Measurements from ENCODE around the gene VAPB. TPM values are rescaled to one million over a fixed set of nuclear protein-coding genes. Genes with fewer than 3 reads are reported as not detected.

The VAPB gene
- 35.6 and 36.2 TPM in 2 replicates for total RNA-seq

- Mint-ChIP-seq H3K27me3 (ENCODE audit: low read depth) (peaks cover 5% of the 10 kb centered on the region), H3K4me3 (ENCODE audit: low read depth) (peak within 1 kb of the TSS; percentile 96), H3K9me3 (no peaks in the 10 kb centered on the region), H3K27ac (peak within 1 kb of the TSS; percentile 97), H3K36me3 (ENCODE audit: low read depth) (peaks cover 36% of the 10 kb centered on the region), H3K4me1 (ENCODE audit: low read depth) (peaks cover 35% of the 10 kb centered on the region)
- intact Hi-C loops (cut with micrococcal nuclease) = loop anchor here (1.0 to 5.0 kb wide), 3 partner anchors 20 to 992 kb away; partner anchors contain the start of gene RAB22A
- peak; percentile 95 for DNase-seq (ENCODE audit: low spot score)
Measured at GRCh38 chr20:58388882-58389323, at the start of gene VAPB. Gene VAPB, plus strand, starts transcription at chr20:58389229. Its CDS starts 231 bp downstream, at chr20:58389460.

- peaks cover 29% of the 10 kb centered on the region for H3K36me3 Mint-ChIP-seq (ENCODE audit: low read depth)
- DNase-seq (ENCODE audit: low spot score) = no peak
- no peaks in the 10 kb centered on the region for H3K27me3 Mint-ChIP-seq (ENCODE audit: low read depth)
- no peaks in the 10 kb centered on the region for H3K9me3 Mint-ChIP-seq
- H3K27ac Mint-ChIP-seq = no peak overlapping the region
- H3K4me1 Mint-ChIP-seq (ENCODE audit: low read depth) = peaks cover 15% of the 10 kb centered on the region
- H3K4me3 Mint-ChIP-seq (ENCODE audit: low read depth) = no peak overlapping the region
- intact Hi-C loops (cut with micrococcal nuclease) = no loop called here
Measured at GRCh38 chr20:58339741-58340140, 49.3 kb upstream of the VAPB start.

- H3K36me3 Mint-ChIP-seq (ENCODE audit: low read depth) = peaks cover 33% of the 10 kb centered on the region
- peaks cover 15% of the 10 kb centered on the region for H3K4me1 Mint-ChIP-seq (ENCODE audit: low read depth)
Measured at GRCh38 chr20:58340151-58340550, 48.9 kb upstream of the VAPB start.

DNA sequence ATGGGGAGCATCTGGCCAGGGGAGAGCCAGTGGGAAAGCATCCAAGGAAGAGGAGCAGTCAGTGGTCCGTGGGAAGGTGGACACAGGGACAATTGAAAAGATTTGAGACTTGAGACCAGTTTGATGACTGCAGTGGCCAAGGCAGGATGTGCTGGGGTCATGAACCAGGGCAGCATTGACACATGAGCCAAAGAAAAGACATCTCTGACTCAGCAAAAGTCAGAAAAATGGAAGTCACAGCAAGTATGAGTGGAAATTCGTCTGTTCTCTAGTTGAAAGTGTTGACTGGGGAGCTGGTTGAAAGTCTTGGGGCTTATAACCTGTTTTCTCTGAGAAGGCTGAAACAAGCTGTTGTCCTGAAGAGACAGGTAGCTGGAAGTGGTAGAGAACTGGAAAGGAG, 48.2 kb upstream of the VAPB start:
- peak overlapping the region; percentile 39 for H3K27ac Mint-ChIP-seq
- peaks cover 15% of the 10 kb centered on the region for H3K4me1 Mint-ChIP-seq (ENCODE audit: low read depth)
- H3K4me3 Mint-ChIP-seq (ENCODE audit: low read depth) = no peak overlapping the region
- H3K27me3 Mint-ChIP-seq (ENCODE audit: low read depth) = no peaks in the 10 kb centered on the region
- DNase-seq (ENCODE audit: low spot score) = no peak
- no peaks in the 10 kb centered on the region for H3K9me3 Mint-ChIP-seq
- H3K36me3 Mint-ChIP-seq (ENCODE audit: low read depth) = peaks cover 40% of the 10 kb centered on the region
- intact Hi-C loops (cut with micrococcal nuclease) = no loop called here

More at GRCh38 chr20:58340151-58340550, 48.9 kb upstream of the VAPB start:
- no peak overlapping the region for H3K27ac Mint-ChIP-seq
- H3K9me3 Mint-ChIP-seq = no peaks in the 10 kb centered on the region
- no peak for DNase-seq (ENCODE audit: low spot score)
- no peaks in the 10 kb centered on the region for H3K27me3 Mint-ChIP-seq (ENCODE audit: low read depth)
- intact Hi-C loops (cut with micrococcal nuclease) = no loop called here
- no peak overlapping the region for H3K4me3 Mint-ChIP-seq (ENCODE audit: low read depth)

DNA sequence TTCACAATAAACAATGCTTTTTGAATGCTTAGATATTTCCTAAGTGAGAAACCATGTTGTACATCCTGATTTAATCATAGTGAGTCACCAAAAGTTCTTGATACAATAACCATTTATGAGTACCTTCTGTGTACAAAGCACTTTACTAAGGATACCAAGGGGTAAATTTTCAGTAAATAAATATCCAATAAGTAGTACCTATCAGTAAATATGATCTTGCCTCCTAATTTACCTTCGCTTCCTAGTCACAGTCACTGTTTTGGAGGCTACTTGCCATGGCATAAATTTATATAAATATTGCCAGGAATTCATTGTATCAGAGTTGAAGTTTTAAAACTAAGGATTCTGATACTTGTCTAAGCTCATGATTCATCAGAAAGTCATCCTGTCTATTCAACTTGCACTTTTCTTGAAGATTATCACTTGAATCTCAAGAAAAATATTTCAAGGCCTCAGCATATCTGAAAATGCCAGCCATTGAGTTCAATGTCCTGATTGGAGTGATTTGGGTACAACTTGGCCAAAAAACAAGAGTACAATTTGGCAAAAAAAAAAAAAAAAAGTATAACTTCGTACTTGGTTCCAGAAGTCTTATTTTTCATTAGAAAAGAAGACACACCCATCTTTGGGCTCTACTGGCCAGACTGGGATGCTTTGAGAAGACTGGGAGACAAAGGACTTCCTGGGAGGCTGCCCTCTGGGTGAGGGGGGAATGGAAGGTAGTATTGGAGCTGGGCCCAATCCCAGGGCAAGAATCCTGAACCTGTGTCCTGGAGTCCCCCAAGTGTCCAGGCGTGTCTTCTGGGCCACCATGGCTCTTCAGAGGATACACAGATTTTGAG, 46.7 kb upstream of the VAPB start:
- no peak for DNase-seq (ENCODE audit: low spot score)
- Mint-ChIP-seq H3K36me3 (ENCODE audit: low read depth) (peaks cover 49% of the 10 kb centered on the region), H3K27me3 (ENCODE audit: low read depth) (no peaks in the 10 kb centered on the region), H3K4me1 (ENCODE audit: low read depth) (peaks cover 15% of the 10 kb centered on the region), H3K4me3 (ENCODE audit: low read depth) (no peak overlapping the region), H3K9me3 (no peaks in the 10 kb centered on the region), H3K27ac (no peak overlapping the region)
- intact Hi-C loops (cut with micrococcal nuclease) = no loop called here

GRCh38 chr20:58344741-58345140, 44.3 kb upstream of the VAPB start:
- H3K4me3 Mint-ChIP-seq (ENCODE audit: low read depth) = no peak overlapping the region
- H3K36me3 Mint-ChIP-seq (ENCODE audit: low read depth) = peaks cover 45% of the 10 kb centered on the region
- H3K27ac Mint-ChIP-seq = no peak overlapping the region
- intact Hi-C loops (cut with micrococcal nuclease) = no loop called here
- peaks cover 16% of the 10 kb centered on the region for H3K4me1 Mint-ChIP-seq (ENCODE audit: low read depth)
- DNase-seq (ENCODE audit: low spot score) = no peak
- no peaks in the 10 kb centered on the region for H3K9me3 Mint-ChIP-seq
- H3K27me3 Mint-ChIP-seq (ENCODE audit: low read depth) = no peaks in the 10 kb centered on the region

DNA sequence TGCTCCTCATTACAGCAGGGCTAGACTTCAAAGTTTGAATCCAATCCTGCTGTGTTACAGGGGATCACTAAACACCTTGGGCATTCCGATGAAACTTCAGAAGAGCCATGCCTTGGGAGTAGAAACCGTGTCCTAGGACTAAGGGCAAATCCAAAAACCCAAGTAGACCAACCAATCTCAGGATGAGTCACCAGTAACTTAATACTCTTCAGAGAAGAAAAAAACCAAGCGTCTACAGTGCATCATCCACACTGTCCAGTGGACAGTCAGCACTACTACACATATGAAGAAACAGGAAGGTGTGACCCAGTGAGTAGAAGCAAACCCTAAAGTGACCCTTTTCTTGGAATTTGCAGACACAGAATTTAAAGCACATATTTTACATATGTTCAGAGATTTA, 39.5 kb upstream of the VAPB start:
- H3K4me3 Mint-ChIP-seq (ENCODE audit: low read depth) = no peak overlapping the region
- H3K27me3 Mint-ChIP-seq (ENCODE audit: low read depth) = no peaks in the 10 kb centered on the region
- peaks cover 10% of the 10 kb centered on the region for H3K4me1 Mint-ChIP-seq (ENCODE audit: low read depth)
- DNase-seq (ENCODE audit: low spot score) = no peak
- H3K36me3 Mint-ChIP-seq (ENCODE audit: low read depth) = peaks cover 55% of the 10 kb centered on the region
- H3K9me3 Mint-ChIP-seq = no peaks in the 10 kb centered on the region
- intact Hi-C loops (cut with micrococcal nuclease) = no loop called here
- H3K27ac Mint-ChIP-seq = no peak overlapping the region

DNA sequence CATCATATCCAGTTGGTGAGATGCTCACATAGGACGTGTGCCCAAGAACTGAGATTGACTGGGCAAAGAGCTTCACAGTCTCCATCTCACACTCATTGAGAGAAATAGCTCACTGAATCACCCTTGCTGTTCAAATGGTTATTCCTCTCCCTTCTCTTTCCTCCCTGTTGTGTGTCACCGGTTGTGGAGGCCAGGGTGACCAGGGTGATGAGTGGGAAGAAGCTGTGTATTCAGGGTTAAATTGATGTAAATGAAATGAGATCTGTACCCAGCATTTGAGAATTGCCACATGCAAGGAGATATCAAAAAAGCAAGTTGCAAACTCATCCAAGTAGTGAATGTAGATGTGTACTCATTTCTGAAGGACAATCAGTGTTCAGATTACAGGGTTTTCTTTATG, 36.6 kb upstream of the VAPB start:
- Mint-ChIP-seq H3K4me3 (ENCODE audit: low read depth) (no peak overlapping the region), H3K4me1 (ENCODE audit: low read depth) (peaks cover 10% of the 10 kb centered on the region), H3K9me3 (no peaks in the 10 kb centered on the region), H3K36me3 (ENCODE audit: low read depth) (peaks cover 46% of the 10 kb centered on the region), H3K27ac (peak overlapping the region; percentile 50), H3K27me3 (ENCODE audit: low read depth) (no peaks in the 10 kb centered on the region)
- DNase-seq (ENCODE audit: low spot score) = no peak
- intact Hi-C loops (cut with micrococcal nuclease) = loop anchor here (2.0 kb wide), 1 partner anchor 44 kb away; the partner anchor contains the start of gene RAB22A

- no peaks in the 10 kb centered on the region for H3K9me3 Mint-ChIP-seq
- H3K27me3 Mint-ChIP-seq (ENCODE audit: low read depth) = no peaks in the 10 kb centered on the region
- intact Hi-C loops (cut with micrococcal nuclease) = no loop called here
- no peak for DNase-seq (ENCODE audit: low spot score)
- no peaks in the 10 kb centered on the region for H3K4me1 Mint-ChIP-seq (ENCODE audit: low read depth)
- H3K36me3 Mint-ChIP-seq (ENCODE audit: low read depth) = peaks cover 66% of the 10 kb centered on the region
- H3K4me3 Mint-ChIP-seq (ENCODE audit: low read depth) = no peak overlapping the region
- H3K27ac Mint-ChIP-seq = no peak overlapping the region
Measured at GRCh38 chr20:58359441-58359840, 29.6 kb upstream of the VAPB start.

DNA sequence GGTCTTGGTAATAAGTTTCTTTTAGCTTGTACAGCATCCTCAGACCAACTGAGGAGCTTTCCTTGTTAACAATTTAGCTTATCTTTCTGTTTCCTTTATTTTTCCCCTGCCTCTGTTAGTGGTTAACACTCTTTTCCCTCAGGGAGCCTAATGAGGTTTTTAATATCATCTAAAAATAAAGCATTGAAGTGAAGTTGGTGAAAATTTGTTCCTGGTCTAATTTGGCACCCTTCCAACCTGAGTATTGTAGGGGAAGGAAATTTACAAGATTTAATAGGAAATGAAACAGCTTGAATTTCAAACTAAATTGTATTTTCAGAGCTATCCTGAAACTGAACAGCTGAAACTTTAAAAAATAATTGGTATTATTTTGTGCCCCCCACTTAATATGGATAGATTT, 28.1 kb upstream of the VAPB start:
- Mint-ChIP-seq H3K4me3 (ENCODE audit: low read depth) (no peak overlapping the region), H3K27me3 (ENCODE audit: low read depth) (no peaks in the 10 kb centered on the region), H3K36me3 (ENCODE audit: low read depth) (peaks cover 64% of the 10 kb centered on the region), H3K27ac (no peak overlapping the region), H3K9me3 (no peaks in the 10 kb centered on the region), H3K4me1 (ENCODE audit: low read depth) (peaks cover 1% of the 10 kb centered on the region)
- intact Hi-C loops (cut with micrococcal nuclease) = no loop called here
- no peak for DNase-seq (ENCODE audit: low spot score)

- no peak for DNase-seq (ENCODE audit: low spot score)
- Mint-ChIP-seq H3K4me3 (ENCODE audit: low read depth) (no peak overlapping the region), H3K27ac (no peak overlapping the region), H3K36me3 (ENCODE audit: low read depth) (peaks cover 61% of the 10 kb centered on the region), H3K9me3 (no peaks in the 10 kb centered on the region), H3K27me3 (ENCODE audit: low read depth) (no peaks in the 10 kb centered on the region), H3K4me1 (ENCODE audit: low read depth) (peaks cover 4% of the 10 kb centered on the region)
- intact Hi-C loops (cut with micrococcal nuclease) = no loop called here
Measured at GRCh38 chr20:58361481-58362205, 27.4 kb upstream of the VAPB start.

DNA sequence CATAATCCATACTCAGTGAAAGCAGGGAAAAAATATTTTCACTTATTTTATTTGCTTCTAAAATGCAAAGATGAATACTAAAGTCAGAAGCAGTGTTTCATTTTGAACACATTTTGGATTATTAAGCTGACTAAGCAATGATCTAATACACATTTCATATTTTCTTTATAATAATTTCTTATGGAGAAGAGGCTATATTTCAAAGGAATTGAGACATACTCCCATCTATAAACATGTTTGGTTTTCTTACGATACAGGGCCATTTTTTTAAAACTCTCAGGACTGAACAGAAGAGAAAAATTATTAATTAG, 26.9 kb upstream of the VAPB start:
- H3K27me3 Mint-ChIP-seq (ENCODE audit: low read depth) = no peaks in the 10 kb centered on the region
- peaks cover 56% of the 10 kb centered on the region for H3K36me3 Mint-ChIP-seq (ENCODE audit: low read depth)
- H3K4me3 Mint-ChIP-seq (ENCODE audit: low read depth) = no peak overlapping the region
- H3K27ac Mint-ChIP-seq = no peak overlapping the region
- H3K9me3 Mint-ChIP-seq = no peaks in the 10 kb centered on the region
- peaks cover 4% of the 10 kb centered on the region for H3K4me1 Mint-ChIP-seq (ENCODE audit: low read depth)
- intact Hi-C loops (cut with micrococcal nuclease) = no loop called here
- no peak for DNase-seq (ENCODE audit: low spot score)

DNA sequence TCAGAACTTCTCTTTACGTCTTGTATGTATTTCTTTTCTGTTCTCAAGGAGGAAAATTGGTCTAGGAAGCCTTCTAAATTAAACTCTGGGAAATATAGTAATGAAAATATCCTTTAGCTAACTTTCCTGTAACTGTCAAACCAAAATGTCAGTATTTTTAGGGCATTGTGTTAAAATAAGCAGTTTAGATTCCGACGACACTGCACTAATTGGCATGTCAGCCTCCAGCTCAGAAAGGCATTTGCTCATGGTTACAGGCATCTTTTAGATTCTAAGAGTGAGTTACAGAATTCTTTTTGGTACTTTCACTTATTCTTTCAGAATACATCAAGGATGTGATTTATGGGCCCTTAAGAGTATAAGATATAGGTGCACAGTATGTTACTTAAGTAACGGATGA, 26.1 kb upstream of the VAPB start:
- Mint-ChIP-seq H3K27me3 (ENCODE audit: low read depth) (no peaks in the 10 kb centered on the region), H3K27ac (no peak overlapping the region), H3K4me3 (ENCODE audit: low read depth) (no peak overlapping the region), H3K36me3 (ENCODE audit: low read depth) (peaks cover 50% of the 10 kb centered on the region), H3K9me3 (no peaks in the 10 kb centered on the region), H3K4me1 (ENCODE audit: low read depth) (peaks cover 4% of the 10 kb centered on the region)
- no peak for DNase-seq (ENCODE audit: low spot score)
- intact Hi-C loops (cut with micrococcal nuclease) = no loop called here
